K562 (cell line): ENCODE results near the gene GATA2. TPM values are rescaled to one million over a fixed set of nuclear protein-coding genes. Genes with fewer than 3 reads are reported as not detected.

ENCODE experiments used
- ETV1 ChIP-seq: fragments of 450-650 bp; conservative IDR thresholded peaks from 2 replicates; pipeline ENCODE4 v1.6.1; 2016; ENCODE audit warnings: missing genetic modification characterization, control low read depth, low read depth, missing compliant biosample characterization
- HDAC3 ChIP-seq: fragments of 450-650 bp; IDR thresholded peaks from 2 replicates; pipeline ENCODE4 v1.6.1; 2018; ENCODE audit warnings: borderline replicate concordance, mild to moderate bottlenecking, moderate library complexity; ENCODE audit not compliant: partially characterized antibody
- MCM2 ChIP-seq: fragments of 450-650 bp; IDR thresholded peaks from 2 replicates; pipeline ENCODE4 v1.6.1; 2017; ENCODE audit warnings: low read depth, mild to moderate bottlenecking
- NFATC3 ChIP-seq: fragments of 450-650 bp; IDR thresholded peaks from 2 replicates; pipeline ENCODE4 v1.6.1; 2017; ENCODE audit warnings: mild to moderate bottlenecking
- POLR3A ChIP-seq: IDR thresholded peaks from 2 replicates; pipeline ENCODE4 v1.6.1; 2011; ENCODE audit warnings: borderline replicate concordance, mild to moderate bottlenecking, moderate library complexity; ENCODE audit not compliant: insufficient read length, insufficient read depth; ENCODE audit errors: extremely low read depth
- RCOR1 ChIP-seq, 2 experiments: IDR thresholded peaks; 2 replicates each; pipeline ENCODE4 v1.6.1; 2012; ENCODE audit warnings: low read depth in 2 of 2, low read length in 2 of 2, borderline replicate concordance in 1 of 2, improper control_type of control experiment in 1 of 2
- SRSF9 ChIP-seq: fragments of 200-400 bp; formaldehyde crosslinking; IDR thresholded peaks from 2 replicates; pipeline ENCODE4 v1.6.1; 2017; ENCODE audit warnings: low read depth, low read length, borderline replicate concordance
- polyA plus RNA-seq, 8 experiments: library from polyadenylated mRNA; depleted of rRNA in 4 of 8; stranded (reverse) in 5 of 8; unstranded in 3 of 8; fragments of >200 nt; fragmentation: Nextera tagmentation in 2 of 8; fragmentation: Illumina TruSeq in 1 of 8; extraction: Ambion mirVana in 2 of 8; extraction: Trizol in 1 of 8; gene quantifications; 2 replicates each; pipeline versions ENCODE4 v1.2.1 to v1.2.3, GENCODE V29; 2011 to 2014; ENCODE audit warnings: inconsistent platforms in 1 of 8, missing spikeins in 1 of 8
- total RNA-seq, 7 experiments: library from RNA; depleted of rRNA in 6 of 7; stranded (reverse); fragments of >200 nt in 6 of 7; fragmentation: Illumina TruSeq in 2 of 7; extraction: Trizol in 2 of 7; gene quantifications; 2 replicates each; pipeline versions ENCODE4 v1.2.1 to v1.2.3, GENCODE V29; 2011 to 2021; ENCODE audit warnings: low replicate concordance in 1 of 7
- TF ChIP-seq, protein P1 (sequence below), 2 experiments: IDR thresholded peaks; 2 replicates each; pipeline ENCODE4 v1.6.1; 2011; ENCODE audit warnings: borderline replicate concordance in 1 of 2, control low read depth in 1 of 2, low read depth in 1 of 2, low read length in 1 of 2, mild to moderate bottlenecking in 1 of 2, mixed read lengths in 1 of 2, moderate library complexity in 1 of 2; ENCODE audit not compliant: insufficient read depth in 1 of 2, insufficient read length in 1 of 2, poor library complexity in 1 of 2, severe bottlenecking in 1 of 2; ENCODE audit errors: extremely low read depth in 1 of 2
- TF ChIP-seq, protein P2 (sequence below): sonication (generic); formaldehyde crosslinking; IDR thresholded peaks from 2 replicates; pipeline ENCODE4 v1.8.1; 2023; ENCODE audit warnings: mild to moderate bottlenecking, missing genetic modification reagents
- TF ChIP-seq, protein P3 (sequence below): fragments of 450-650 bp; IDR thresholded peaks from 2 replicates; pipeline ENCODE4 v1.6.1; 2016; ENCODE audit warnings: mild to moderate bottlenecking, moderate library complexity

Gene GATA2
- total and polyA plus RNA-seq, 9 of the 15 experiments (the other 6 are each of a cell fraction or from before 2014, with no cell fraction given): 8.5 to 218 (median 50.8) TPM

DNA sequence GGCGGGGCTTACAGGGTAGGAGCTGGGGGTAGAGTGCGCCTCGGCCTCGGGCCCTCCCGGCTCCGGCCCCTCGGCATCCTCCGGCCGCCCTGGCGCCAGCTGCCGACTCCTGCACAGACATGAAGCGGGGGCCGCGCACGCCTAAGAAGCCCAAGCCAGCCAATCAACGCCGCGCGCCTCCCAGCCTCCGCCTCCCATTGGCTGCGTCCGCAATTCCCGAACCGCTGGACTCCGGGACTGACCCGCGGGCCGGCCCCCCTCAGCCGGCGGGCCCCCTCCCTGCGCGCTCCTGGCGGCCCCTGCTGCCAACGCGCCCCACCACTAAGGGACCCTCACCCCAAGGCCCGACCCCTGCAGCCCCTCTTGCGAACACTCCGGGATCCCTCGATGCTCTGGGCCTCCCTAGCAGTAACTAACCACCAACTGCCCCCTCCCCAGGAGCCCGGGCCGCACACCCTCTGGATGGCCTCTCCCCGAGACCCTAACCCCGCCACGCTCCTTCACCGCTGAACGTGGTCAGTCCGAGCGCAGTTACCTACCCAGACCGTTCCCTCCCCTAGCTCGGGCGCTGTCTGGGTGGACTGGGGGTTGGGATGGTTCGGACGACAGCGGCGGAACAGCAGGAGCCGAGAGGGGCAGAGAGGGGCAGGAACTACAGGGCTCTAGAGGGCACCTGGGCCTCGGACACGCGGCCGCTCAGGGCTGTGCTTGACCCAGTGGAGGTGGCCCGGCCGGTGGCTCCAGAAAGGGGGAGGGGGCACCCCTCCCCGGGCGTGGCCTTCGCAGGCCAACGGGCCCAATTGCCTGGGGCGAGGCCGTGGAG, 5.0 kb downstream of the GATA2 start (continued):
- TF ChIP-seq, protein P1, sequence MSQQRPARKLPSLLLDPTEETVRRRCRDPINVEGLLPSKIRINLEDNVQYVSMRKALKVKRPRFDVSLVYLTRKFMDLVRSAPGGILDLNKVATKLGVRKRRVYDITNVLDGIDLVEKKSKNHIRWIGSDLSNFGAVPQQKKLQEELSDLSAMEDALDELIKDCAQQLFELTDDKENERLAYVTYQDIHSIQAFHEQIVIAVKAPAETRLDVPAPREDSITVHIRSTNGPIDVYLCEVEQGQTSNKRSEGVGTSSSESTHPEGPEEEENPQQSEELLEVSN (IDR thresholded peaks at IDR 0.05; ENCODE audit: borderline replicate concordance in 1 of 2, extremely low read depth in 1 of 2, insufficient read depth in 1 of 2, insufficient read length in 1 of 2, low read depth in 1 of 2, low read length in 1 of 2, poor library complexity in 1 of 2, severe bottlenecking in 1 of 2): peak in 1 of 2 experiments; percentile 60
- TF ChIP-seq SRSF9 (no peak), RCOR1 (IDR thresholded peaks at IDR 0.05; ENCODE audit: borderline replicate concordance in 1 of 2, low read depth in 2 of 2, low read length in 2 of 2) (peak in 1 of 2 experiments; percentile 3; a peak in 2 of 4 replicates), MCM2 (no peak), POLR3A (no peak), HDAC3 (no peak), NFATC3 (no peak), ETV1 (tag) (no peak)
- TF ChIP-seq, protein P2, sequence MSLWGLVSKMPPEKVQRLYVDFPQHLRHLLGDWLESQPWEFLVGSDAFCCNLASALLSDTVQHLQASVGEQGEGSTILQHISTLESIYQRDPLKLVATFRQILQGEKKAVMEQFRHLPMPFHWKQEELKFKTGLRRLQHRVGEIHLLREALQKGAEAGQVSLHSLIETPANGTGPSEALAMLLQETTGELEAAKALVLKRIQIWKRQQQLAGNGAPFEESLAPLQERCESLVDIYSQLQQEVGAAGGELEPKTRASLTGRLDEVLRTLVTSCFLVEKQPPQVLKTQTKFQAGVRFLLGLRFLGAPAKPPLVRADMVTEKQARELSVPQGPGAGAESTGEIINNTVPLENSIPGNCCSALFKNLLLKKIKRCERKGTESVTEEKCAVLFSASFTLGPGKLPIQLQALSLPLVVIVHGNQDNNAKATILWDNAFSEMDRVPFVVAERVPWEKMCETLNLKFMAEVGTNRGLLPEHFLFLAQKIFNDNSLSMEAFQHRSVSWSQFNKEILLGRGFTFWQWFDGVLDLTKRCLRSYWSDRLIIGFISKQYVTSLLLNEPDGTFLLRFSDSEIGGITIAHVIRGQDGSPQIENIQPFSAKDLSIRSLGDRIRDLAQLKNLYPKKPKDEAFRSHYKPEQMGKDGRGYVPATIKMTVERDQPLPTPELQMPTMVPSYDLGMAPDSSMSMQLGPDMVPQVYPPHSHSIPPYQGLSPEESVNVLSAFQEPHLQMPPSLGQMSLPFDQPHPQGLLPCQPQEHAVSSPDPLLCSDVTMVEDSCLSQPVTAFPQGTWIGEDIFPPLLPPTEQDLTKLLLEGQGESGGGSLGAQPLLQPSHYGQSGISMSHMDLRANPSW (CRISPR knock-in tag): no peak
- TF ChIP-seq, protein P3, sequence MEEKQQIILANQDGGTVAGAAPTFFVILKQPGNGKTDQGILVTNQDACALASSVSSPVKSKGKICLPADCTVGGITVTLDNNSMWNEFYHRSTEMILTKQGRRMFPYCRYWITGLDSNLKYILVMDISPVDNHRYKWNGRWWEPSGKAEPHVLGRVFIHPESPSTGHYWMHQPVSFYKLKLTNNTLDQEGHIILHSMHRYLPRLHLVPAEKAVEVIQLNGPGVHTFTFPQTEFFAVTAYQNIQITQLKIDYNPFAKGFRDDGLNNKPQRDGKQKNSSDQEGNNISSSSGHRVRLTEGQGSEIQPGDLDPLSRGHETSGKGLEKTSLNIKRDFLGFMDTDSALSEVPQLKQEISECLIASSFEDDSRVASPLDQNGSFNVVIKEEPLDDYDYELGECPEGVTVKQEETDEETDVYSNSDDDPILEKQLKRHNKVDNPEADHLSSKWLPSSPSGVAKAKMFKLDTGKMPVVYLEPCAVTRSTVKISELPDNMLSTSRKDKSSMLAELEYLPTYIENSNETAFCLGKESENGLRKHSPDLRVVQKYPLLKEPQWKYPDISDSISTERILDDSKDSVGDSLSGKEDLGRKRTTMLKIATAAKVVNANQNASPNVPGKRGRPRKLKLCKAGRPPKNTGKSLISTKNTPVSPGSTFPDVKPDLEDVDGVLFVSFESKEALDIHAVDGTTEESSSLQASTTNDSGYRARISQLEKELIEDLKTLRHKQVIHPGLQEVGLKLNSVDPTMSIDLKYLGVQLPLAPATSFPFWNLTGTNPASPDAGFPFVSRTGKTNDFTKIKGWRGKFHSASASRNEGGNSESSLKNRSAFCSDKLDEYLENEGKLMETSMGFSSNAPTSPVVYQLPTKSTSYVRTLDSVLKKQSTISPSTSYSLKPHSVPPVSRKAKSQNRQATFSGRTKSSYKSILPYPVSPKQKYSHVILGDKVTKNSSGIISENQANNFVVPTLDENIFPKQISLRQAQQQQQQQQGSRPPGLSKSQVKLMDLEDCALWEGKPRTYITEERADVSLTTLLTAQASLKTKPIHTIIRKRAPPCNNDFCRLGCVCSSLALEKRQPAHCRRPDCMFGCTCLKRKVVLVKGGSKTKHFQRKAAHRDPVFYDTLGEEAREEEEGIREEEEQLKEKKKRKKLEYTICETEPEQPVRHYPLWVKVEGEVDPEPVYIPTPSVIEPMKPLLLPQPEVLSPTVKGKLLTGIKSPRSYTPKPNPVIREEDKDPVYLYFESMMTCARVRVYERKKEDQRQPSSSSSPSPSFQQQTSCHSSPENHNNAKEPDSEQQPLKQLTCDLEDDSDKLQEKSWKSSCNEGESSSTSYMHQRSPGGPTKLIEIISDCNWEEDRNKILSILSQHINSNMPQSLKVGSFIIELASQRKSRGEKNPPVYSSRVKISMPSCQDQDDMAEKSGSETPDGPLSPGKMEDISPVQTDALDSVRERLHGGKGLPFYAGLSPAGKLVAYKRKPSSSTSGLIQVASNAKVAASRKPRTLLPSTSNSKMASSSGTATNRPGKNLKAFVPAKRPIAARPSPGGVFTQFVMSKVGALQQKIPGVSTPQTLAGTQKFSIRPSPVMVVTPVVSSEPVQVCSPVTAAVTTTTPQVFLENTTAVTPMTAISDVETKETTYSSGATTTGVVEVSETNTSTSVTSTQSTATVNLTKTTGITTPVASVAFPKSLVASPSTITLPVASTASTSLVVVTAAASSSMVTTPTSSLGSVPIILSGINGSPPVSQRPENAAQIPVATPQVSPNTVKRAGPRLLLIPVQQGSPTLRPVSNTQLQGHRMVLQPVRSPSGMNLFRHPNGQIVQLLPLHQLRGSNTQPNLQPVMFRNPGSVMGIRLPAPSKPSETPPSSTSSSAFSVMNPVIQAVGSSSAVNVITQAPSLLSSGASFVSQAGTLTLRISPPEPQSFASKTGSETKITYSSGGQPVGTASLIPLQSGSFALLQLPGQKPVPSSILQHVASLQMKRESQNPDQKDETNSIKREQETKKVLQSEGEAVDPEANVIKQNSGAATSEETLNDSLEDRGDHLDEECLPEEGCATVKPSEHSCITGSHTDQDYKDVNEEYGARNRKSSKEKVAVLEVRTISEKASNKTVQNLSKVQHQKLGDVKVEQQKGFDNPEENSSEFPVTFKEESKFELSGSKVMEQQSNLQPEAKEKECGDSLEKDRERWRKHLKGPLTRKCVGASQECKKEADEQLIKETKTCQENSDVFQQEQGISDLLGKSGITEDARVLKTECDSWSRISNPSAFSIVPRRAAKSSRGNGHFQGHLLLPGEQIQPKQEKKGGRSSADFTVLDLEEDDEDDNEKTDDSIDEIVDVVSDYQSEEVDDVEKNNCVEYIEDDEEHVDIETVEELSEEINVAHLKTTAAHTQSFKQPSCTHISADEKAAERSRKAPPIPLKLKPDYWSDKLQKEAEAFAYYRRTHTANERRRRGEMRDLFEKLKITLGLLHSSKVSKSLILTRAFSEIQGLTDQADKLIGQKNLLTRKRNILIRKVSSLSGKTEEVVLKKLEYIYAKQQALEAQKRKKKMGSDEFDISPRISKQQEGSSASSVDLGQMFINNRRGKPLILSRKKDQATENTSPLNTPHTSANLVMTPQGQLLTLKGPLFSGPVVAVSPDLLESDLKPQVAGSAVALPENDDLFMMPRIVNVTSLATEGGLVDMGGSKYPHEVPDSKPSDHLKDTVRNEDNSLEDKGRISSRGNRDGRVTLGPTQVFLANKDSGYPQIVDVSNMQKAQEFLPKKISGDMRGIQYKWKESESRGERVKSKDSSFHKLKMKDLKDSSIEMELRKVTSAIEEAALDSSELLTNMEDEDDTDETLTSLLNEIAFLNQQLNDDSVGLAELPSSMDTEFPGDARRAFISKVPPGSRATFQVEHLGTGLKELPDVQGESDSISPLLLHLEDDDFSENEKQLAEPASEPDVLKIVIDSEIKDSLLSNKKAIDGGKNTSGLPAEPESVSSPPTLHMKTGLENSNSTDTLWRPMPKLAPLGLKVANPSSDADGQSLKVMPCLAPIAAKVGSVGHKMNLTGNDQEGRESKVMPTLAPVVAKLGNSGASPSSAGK: peak; percentile 77
